NCI-H2029 (cell line): ENCODE measurements around the gene TTC7B.

Source experiments
- DNase-seq: peaks from one replicate; lab custom pipeline; 2025; lab: John Stamatoyannopoulos, UW

TTC7B gene

DNA sequence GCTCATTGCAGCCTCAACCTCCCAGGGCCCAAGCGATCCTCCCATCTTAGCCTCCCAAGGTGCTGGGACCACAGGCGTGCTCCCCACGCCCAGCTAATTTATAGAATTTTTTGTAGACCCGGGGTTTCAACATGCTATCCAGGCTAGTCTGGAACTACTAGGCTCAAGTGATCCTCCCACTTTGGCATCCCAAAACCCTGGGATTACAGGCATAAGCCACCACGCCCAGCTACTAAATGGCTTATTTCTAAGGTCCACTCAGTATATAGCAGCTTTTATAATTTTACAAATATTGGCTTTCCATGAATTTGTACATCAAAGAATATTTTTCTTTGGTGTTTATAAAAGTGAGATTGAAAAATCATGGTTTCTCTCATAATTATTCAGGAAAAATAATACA, 167.8 kb downstream of the TTC7B start:
- DNase-seq, result no peak

DNA sequence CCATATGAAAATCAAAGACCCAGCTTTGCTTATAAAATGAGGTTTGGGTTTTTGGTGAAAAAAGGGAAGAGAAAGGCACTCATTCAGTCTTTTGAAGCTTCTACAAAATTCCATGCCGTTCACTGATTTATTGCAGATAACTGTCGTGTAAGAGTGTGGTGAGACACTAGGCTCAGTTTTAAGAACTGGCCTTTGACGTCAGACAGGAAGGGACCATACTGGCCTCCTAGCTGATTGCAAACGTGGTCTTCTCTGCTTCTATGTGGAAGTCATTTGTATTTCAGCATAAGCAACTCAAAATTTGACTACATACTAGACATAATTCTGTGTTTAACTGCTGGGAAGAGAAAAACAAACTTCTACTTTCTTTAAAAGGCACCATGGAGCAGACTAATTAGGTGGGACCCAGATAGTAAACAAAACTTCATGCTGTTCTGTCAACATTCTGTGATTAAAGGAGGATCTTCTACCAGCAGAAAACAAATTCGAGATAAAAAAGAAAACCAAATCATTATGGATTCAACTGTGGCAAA, 168.7 kb downstream of the TTC7B start:
- no peak for DNase-seq

DNA sequence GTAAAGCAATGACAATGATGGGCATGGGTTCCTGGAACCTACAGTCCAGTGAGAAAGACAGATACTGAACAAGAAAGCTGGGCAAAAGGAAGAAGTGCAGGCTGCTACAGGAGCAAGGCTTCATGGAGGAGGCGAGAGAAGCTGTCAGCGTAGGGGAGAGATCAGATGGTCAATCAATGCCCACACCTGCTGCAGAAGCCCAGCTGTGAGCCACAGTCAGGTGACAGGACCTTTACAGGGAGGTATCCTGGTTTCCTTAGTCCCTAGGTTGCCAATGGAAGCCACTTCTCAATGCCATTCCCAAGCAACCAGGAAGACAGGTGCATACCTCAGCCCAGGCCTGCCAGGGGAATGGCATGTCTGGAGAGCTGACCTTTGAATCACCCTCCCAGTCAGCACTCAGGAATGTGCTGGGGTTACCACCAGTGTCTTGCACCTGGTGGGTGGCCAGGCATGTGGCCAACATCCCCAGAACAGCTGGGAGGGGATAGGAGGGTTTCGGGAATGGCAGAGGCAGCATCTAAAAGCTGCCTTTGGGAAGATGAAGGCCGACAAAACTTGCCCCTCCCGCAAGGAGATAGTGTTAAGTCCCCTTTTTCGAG, 170.3 kb downstream of the TTC7B start:
- no peak for DNase-seq

GRCh38 chr14:90644882-90645281, 171.3 kb downstream of the TTC7B start:
- DNase-seq, result no peak

GRCh38 chr14:90643982-90644670, 172.1 kb downstream of the TTC7B start:
- no peak for DNase-seq

GRCh38 chr14:90642244-90642717, 173.9 kb downstream of the TTC7B start:
- DNase-seq, result no peak

- DNase-seq, result no peak
These were observed 174.5 kb downstream of the TTC7B start for GRCh38 chr14:90641615-90642243.

- no peak for DNase-seq
These were observed 175.1 kb downstream of the TTC7B start for GRCh38 chr14:90641168-90641567.

GRCh38 chr14:90639641-90640040, 176.6 kb downstream of the TTC7B start:
- DNase-seq, result no peak

DNA sequence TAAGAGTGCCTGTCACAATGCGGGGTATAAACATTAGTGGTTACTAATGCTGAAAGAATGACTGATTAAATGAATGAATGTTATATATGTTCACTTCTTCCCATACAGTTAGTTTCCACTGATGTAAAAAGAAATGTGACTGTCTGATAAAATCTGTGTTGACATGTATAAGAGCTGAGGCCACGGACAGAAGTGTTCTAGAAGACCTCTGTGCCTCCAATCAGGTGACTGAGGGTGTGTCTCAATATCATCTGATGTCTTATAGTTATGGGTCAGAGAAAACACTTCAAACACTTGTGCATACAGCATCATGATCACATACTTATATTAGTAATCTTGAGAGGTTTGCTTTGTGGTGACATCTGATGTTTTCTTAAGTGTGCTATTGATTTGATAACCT, 183.4 kb downstream of the TTC7B start:
- no peak for DNase-seq

DNA sequence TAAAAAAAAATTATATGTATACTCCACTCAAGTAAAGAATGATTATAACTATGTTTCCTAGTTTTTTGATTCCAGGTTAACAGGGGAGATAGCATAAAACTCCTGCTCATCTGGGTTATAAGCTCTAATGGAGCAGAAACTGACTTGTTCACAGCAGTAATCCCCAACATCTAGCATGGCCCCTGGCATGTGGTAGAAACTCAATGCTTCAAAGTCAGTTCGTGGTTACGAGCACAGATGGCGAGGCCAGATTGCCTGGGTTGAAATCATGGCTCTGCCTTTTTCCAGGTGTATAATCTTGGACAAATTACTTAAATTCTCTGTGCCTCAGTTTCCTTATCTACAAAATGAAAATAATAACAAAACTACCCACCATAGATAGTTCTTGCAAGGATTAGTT, 183.8 kb downstream of the TTC7B start:
- DNase-seq, result no peak

DNA sequence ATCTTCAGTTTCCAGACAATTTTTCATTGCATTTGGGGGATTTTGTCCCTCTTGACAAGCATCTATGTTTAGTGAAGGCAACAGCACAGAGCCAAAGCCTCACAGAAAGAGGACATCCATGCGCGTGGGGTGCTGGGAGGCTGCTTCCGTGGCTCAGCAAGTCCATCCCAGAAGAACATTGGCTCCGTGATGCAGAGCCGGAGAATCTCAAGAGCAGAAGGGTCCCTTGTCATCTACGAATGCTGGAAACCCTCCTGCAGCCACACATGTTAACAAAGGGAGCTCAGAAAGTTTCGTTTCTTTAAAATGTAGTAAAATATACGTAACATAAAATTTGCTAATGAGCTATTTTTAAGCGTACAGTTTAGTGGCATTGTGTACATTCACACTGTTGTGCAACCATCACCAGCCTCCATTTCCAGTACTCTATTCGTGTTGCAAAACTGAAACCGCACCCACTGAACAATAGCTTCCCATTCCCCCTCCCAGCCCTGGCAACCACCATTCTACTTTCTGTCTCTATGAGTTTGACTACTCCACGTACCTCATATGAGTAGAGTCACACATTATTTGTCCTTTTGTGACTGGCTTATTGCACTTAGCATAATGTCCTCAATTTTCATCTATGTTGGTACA, 185.9 kb downstream of the TTC7B start:
- no peak for DNase-seq

GRCh38 chr14:90629471-90629870, 186.8 kb downstream of the TTC7B start:
- no peak for DNase-seq

DNA sequence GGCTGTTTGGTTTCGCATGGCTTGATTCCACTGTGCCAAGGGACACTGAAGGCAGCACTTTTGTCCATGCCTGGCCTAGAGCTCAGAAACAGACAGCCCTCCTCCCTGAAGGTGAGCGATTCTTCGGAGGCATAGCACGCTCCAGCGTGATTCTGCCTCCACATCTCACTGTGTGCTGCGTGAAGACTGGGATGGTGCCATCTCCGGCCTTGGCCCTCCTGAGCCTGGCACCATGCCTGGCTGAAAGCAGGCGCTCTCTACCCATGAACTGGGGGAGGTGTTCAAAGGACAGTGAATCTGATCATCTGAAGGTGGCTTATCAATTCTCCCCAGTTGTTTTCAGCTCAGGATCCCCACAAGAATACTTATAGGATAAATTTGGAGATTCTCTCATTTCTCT, 187.4 kb downstream of the TTC7B start:
- DNase-seq, result no peak

GRCh38 chr14:90627478-90627877, 188.8 kb downstream of the TTC7B start:
- no peak for DNase-seq

DNA sequence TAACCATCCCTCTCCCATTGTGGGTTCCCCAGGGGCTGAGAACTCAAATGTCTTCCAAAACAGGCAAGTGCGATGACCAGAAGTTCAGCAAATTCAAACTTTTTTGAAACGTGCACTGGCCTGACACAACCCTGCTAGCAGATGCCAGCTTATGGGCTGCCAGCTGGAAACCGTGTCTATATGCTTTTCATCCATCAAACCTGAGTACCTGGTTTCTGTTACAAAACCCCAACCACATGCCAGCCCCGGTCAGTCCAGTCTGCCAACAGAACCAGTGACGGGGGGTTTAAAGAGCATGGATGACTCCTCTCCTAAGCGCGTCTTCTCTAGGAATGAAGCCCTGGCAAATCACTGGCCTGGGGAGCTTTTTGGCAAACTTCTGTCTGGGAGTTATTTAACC, 189.7 kb downstream of the TTC7B start:
- no peak for DNase-seq

DNA sequence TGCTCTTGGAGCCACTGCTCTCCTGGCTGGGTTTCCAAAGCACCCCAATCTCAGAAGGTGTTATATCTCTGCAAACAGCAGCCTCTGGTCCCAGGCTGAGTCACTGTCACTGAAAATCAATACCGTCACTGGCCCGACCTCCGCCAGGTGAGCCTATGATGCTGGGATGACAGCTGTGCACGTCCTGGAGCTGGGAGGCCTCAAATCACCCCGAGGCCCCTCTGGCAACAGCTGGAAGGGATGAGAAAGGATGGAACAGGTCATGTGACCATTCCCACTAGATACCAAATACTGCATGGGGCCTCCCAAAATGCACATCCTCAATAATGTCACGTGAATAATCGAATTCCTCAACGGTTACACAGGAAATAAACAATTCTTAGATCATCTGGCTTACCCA, 190.8 kb downstream of the TTC7B start:
- DNase-seq, result no peak

- DNase-seq, result no peak
These were observed 191.4 kb downstream of the TTC7B start for GRCh38 chr14:90624732-90625400.

DNA sequence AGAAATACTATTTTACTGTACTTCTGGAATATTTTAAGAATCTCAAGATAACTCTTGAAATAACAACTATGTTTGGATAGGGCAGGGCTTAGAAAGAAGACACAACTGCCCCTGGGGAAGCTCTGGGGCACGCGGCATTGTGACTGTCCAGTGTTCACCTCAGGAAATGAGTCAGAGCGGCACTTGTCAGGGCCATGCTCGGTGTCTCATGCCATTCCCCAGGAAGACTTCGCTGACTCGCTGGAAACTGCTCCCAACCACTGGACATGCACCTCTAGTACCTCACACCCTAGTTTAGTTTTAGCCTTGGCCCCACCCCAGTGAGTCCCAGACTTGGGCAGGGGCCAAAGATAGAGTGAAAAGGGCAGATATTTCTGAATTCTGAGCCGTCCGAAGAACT, 192.0 kb downstream of the TTC7B start:
- DNase-seq, result no peak

- DNase-seq, result no peak
These were observed 195.0 kb downstream of the TTC7B start for GRCh38 chr14:90621201-90621600.

GRCh38 chr14:90620568-90621077, 195.6 kb downstream of the TTC7B start:
- peak; percentile 57 for DNase-seq

DNA sequence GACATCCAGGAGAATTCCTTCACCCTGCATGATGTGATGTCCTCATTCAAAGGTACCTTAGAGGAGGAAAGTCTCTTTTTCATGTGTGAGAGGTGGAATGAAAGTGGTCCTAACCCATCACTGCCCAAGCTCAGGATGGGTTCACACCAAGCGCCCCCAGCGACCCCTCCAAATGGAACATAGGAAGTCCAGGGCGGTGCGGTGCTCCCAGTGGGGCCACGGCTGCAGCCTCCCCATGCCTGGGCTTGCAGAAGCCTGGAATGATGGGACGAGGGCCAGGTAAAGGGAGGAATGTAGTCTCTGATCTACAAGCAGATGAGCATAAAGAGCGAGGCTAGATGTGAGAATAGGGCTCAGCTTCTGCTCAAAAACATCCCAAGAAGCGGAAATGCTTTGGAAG, 196.3 kb downstream of the TTC7B start:
- DNase-seq, result no peak
